NCI-H2029 treated with DMSO at 0.1 percent for 48 hours (cell line): ENCODE results near the gene LPCAT3.
A peak's percentile ranks its signal among the peaks of the same experiment; 100 is the strongest.

ENCODE experiments used
- DNase-seq: peaks from one replicate; lab custom pipeline; 2025; lab: John Stamatoyannopoulos, UW

Gene LPCAT3

DNA sequence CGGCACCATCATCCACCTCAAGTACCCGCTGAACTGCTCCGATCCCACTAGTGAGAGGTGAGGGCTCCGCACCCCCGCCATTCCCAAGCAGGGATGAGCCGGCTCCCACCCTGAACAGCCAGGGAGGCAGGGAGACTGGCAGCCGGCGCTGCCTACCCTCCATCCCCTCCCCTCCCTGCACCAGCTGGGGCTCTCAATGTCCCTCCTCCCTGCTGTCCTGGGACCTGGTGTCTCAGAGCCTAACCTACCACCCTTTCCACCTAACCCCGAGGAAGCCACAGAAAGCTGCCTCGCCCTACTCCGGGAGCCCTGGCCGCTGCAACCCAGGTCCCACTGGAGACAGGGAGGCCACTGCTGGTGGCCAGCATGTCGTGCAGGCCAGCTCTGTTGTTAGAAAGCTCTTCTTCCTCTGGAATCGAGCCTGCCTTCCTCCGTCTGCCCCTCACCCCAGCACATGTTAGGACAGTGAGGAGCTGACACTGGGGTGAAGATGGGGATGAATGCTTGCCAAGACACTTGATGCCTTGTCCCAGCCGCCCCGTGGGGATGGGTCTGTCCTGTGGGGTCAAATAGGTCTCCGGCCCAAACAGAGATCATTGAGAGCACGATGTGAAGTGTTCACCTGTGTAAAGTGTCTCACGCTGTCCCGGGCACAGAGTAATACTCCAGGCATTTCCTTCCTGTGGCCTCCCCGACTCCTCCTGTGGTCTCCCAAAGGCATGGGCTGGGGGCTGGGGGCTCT, 66.0 kb downstream of the LPCAT3 start:
- no peak for DNase-seq

DNA sequence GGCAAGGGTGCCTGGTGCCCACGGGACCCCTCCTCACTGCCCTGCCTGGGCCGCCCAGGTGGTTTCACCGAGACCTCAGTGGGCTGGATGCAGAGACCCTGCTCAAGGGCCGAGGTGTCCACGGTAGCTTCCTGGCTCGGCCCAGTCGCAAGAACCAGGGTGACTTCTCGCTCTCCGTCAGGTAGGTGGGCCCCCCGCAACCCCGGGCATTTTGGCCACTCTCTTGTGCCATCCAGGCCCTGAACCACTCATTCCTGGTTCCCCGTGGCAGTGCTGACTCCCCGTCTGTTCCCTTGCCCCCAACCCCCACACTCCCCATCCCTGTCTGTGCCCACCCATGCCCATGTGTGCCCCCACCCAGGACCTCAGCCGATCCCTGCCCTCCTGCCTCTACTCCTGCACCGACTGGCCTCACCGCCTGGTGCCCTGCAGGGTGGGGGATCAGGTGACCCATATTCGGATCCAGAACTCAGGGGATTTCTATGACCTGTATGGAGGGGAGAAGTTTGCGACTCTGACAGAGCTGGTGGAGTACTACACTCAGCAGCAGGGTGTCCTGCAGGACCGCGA, 66.6 kb downstream of the LPCAT3 start:
- no peak for DNase-seq

DNA sequence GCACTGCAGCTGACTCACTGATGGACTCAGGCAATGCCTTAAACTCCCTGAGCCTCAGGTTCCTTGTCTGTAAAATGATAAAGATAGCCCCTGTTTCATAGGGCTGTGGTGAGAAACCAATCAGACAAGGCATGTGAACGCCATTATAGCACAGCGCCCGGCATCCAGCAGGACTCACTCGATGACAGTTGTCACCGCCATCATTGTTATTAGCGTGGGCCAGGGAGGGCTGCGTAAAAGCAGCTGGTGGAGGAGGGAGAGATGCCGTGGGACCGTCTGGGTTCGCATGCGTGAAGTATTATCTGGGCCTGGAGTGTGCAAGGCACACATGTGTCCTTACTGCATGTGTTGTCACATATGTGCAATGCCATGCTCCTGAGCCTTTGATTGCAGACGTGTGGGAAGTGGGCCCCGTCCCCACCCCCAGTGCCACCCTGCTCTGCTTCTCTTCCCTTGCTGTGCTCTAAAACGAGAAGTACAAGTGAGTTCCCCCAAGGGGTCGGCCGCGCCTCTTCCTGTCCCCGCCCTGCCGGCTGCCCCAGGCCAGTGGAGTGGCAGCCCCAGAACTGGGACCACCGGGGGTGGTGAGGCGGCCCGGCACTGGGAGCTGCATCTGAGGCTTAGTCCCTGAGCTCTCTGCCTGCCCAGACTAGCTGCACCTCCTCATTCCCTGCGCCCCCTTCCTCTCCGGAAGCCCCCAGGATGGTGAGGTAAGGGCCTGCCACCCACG, 67.3 kb downstream of the LPCAT3 start, which contains the start of gene PTPN6:
TSS of gene PTPN6 (plus strand) at position 546 of the 730 bp plus-strand sequence. CDS start at position 703, 157 bp downstream.
- no peak for DNase-seq

DNA sequence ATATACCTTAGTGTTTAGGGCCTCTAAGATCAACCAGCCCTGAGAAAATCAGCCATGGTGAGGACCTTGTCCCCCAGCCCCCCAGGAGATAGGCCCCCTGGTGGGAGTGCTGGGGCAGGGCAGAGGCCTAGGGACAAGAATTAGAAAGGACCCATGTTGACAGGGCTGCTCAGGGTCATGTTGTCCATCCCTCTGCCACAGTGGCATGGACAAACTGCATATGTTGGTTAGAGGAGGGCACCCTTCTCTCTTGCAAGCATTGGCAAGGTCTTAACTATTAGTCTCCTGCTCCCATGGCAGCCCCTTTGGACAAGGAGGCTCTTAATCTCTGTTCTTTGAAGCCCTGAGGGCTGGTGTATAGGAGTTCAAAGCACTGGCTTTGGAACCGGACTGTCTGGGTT, 67.9 kb downstream of the LPCAT3 start:
- DNase-seq: no peak

DNA sequence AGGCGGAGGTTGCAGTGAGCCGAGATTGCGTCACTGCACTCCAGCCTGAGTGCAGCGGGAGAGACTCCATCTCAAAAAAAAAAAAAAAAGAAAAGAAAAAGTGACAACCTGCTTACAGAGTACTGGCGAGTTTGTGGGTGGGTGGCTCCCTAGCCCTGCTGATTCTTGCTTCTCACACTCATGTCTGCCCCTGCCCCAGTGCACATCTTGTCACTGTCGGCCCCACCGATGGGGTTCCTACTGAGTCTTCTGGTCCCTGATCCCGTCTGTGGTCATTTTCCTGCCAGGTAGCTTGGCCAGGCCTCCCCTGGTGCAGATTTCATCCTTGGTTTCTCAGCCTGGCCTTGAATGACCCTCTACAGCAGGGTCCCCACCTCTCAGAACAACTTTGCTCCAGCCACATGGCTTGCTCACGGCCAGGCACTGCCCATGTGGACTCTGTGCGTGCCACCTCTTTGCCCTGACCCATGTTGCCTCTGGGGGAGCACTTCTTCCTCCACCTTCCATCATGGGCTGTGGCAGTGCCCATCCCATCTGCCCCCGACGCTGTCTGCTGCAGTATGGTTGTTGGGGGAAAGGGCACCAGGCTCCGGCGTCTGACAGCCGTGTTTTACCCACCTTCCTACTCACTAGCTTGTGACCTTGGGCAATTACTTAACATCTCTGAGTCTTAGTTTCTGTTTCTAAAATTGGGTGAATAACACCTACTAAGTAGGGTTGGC, 69.2 kb downstream of the LPCAT3 start:
- DNase-seq: no peak

DNA sequence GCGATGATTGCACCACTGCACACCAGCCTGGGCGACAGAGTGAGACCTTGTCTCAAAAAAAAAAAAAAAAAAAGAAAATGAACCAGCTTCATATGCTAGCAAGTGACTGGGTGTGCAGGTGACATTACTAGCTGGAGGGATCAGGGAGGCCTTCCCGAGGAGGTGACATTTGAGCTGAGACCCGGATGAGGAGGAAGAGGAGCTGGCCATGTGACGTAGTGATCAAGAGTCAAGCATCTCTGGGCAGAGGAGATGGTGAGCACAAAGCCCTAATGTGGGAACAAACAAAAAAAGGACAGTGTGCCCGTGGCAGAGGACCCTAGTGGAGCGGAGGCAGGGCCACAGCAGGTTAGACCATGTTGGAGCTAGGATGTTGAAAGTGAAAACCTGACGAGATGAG, 70.7 kb downstream of the LPCAT3 start:
- no peak for DNase-seq

DNA sequence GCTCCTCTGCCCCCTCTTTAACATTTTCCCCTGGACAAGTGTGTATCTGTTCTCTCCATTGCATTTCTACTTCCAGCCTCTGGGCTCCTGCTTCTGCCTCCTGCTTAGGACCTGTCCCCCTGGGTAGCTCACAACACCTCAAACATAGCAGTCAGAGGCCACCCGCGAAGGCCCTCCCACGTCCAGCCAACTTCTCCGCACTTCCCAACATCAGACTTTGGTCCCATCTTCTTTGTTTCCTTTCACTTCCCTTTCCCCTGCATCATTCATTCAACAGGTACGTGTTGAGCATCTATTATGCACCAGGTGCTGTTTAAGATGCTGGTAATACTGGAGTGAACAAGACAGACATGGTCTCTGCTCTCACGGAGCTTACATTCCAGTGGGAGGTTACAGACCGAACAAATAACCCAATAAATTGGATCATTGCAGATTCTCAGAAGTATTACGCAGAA, 71.3 kb downstream of the LPCAT3 start:
- DNase-seq: no peak

DNA sequence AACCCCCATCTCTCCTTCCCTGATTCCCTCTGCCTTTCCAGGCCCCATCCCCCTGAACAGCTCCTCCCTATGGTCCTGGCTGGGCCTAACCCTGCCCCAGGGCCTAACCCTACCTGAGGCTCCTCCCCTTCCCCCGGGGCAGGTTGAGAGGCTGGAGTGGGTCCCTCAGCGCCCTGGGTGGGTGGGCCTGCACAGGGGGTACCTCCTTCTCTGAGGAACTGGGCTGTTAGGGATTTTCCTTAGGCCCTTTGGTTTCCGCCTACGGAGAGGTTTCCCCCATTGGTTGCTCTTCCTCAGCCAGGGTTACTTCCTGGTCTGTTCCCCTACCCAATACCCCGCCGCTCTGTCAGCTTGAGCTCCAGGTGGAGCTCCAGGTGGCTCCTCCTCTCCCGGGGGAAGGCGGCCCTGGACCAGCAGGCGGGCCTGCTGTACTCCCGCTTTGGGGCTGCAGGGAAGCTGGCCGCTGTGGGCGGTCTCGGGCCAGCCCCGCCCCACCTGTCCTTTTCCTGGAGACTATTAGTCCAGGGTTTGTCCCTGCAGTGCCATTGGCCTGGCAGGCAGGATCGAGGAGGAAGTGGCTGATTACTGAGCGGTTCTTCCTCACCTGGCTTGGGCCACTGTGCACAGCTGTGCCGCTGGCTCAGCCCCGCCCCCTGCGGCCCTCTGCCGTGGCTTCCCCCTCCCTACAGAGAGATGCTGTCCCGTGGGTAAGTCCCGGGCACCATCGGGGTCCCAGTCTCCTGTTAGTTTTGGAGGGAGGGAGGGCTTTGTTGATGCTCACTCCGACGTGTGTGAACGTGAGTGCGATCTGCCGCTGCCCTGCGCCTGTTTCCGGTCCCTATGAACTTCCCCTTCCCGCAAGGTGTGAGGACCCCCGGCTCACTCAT, 72.0 kb downstream of the LPCAT3 start:
- peak; percentile 90 for DNase-seq

DNA sequence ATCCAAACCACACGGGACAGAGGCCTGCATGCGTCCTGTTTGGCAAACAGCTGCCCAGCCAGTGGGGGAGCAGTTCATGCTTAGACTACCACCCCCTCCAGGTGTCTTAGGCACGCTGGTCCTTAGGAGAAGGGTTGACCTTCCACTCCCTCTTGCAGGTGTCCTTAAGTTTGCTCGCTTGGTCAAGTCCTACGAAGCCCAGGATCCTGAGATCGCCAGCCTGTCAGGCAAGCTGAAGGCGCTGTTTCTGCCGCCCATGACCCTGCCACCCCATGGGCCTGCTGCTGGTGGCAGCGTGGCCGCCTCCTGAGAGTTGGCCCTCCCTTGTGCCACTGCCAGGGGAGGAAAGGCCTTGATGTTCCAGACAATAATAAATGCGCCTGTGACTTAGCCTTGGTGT, 72.7 kb downstream of the LPCAT3 start:
- DNase-seq: no peak

DNA sequence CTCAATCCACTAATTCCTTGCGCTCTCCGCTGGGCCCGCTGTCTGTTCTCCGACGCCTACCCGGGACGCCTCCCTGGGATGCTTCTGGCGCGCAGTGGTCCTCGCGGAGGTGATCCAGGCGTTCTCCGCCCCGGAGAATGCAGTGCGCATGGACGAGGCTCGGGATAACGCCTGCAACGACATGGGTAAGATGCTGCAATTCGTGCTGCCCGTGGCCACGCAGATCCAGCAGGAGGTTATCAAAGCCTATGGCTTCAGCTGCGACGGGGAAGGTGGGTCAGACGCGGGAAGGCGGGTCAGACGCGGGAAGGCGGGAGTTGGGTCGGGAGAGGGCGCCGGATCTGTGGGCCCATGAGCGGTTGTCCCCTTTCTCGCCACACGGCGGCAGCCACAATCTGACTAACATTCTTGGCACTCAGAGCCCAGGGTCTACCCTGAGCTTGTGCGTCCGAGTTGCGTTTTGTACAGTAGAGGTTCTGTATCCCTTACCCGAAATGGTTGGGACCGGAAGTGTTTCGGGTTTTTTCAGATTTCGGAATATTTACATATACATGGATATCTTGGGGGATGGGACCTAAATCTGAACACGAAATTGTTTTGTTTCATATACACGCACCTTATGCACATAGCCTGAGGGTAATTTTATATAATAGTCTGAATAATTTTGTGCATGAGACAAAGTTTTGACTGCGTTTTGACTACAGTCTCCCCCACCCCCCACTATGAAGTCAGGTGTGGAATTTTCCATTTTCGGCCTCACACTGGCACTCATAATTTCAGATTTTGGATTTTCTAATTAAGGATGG, 73.7 kb downstream of the LPCAT3 start:
- DNase-seq: peak; percentile 90

DNA sequence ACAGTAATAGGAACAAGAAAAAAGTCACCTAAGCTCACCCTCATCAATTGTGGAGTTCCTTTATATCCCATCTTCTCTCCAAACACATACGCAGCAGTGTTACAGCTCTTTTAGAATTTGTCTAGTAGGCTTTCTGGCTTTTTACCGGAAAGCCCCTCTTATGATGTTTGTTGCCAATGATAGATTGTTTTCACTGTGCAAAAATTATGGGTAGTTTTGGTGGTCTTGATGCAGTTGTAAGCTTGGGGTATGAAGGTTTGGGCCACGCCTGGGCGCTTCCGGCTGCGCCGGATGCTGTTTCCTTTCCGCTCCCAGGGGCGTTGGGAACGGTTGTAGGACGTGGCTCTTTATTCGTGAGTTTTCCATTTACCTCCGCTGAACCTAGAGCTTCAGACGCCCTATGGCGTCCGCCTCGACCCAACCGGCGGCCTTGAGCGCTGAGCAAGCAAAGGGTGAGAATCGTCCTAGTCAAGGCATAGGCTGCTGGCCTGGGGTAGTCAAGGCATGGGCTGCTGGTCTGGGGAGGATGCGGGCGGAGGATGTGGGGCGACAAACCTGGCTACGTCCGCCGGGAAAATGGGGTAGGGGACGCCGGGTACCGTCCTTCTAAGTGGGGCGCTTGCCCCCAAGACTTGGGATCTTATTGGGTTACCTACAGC, 74.4 kb downstream of the LPCAT3 start, which contains the start of the genes C12orf57 and RNU7-1:
TSS of gene C12orf57 (plus strand) at position 301 of the 659 bp plus-strand sequence. CDS start at position 401, 100 bp downstream.
TSS of gene RNU7-1 (plus strand) at position 95 of the 659 bp plus-strand sequence.
- peak; percentile 98 for DNase-seq

DNA sequence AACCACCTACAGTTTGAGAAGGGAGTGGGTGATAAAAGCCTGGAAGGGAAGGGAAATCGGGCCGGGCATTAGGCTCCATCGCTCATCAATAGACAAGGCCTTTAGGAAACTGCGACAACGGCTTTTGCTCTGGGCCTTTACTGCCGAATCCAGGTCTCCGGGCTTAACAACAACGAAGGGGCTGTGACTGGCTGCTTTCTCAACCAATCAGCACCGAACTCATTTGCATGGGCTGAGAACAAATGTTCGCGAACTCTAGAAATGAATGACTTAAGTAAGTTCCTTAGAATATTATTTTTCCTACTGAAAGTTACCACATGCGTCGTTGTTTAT, 74.9 kb downstream of the LPCAT3 start:
- peak; percentile 98 for DNase-seq

DNA sequence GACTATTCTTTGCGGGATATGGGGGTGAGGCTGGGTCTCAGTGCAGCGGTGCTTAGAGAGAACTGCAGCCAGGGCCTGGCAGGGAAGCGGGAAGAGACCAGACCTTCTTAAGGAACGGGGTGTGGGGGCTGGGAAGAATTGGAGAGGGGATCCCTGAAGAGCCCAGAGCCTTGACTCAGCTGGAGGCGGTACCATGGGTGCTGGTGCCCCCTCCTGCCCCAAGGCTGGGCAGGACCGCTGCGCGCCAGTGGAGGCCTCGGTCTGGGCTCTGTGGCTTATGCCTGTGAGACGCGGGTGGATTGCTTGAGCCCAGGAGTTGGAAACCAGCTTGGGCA, 76.0 kb downstream of the LPCAT3 start:
- no peak for DNase-seq

DNA sequence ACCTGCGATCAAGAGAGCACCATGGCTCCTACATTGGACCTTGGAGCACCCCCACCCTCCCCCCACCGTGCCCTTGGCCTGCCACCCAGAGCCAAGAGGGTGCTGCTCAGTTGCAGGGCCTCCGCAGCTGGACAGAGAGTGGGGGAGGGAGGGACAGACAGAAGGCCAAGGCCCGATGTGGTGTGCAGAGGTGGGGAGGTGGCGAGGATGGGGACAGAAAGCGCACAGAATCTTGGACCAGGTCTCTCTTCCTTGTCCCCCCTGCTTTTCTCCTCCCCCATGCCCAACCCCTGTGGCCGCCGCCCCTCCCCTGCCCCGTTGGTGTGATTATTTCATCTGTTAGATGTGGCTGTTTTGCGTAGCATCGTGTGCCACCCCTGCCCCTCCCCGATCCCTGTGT, 76.5 kb downstream of the LPCAT3 start:
- DNase-seq: no peak

DNA sequence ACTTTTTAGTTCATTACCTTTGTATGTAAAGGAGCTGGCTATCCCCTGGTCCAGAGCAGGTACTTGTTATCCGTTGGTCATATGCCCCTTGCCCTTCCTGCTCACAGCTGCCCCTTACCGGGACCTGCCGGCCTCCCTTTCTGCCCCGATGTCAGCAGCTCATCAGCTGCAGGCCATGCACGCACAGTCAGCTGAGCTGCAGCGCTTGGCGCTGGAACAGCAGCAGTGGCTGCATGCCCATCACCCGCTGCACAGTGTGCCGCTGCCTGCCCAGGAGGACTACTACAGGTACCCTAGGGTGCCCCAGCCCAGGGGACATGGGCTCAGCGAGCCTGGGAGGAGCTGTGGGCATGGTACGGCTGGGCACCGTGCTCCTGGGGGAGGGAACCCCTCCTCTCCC, 77.0 kb downstream of the LPCAT3 start:
- DNase-seq: no peak

DNA sequence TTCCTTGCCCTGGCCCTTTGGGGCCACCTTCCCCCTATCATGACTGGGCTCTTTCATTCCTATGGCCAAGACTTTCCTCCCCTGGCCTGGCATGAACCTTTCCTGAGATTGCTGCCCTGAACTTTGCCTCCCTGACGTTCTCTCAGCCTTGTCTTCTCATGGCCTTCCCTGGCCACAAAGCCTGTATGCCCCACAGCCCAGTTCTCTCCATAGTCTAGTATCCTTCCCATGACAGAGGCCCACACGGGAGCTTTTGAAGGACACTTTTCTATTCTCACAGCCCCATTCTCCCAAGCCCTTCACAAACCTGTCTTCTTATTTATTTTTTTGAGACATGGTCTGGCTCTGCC, 79.1 kb downstream of the LPCAT3 start:
- DNase-seq: no peak

DNA sequence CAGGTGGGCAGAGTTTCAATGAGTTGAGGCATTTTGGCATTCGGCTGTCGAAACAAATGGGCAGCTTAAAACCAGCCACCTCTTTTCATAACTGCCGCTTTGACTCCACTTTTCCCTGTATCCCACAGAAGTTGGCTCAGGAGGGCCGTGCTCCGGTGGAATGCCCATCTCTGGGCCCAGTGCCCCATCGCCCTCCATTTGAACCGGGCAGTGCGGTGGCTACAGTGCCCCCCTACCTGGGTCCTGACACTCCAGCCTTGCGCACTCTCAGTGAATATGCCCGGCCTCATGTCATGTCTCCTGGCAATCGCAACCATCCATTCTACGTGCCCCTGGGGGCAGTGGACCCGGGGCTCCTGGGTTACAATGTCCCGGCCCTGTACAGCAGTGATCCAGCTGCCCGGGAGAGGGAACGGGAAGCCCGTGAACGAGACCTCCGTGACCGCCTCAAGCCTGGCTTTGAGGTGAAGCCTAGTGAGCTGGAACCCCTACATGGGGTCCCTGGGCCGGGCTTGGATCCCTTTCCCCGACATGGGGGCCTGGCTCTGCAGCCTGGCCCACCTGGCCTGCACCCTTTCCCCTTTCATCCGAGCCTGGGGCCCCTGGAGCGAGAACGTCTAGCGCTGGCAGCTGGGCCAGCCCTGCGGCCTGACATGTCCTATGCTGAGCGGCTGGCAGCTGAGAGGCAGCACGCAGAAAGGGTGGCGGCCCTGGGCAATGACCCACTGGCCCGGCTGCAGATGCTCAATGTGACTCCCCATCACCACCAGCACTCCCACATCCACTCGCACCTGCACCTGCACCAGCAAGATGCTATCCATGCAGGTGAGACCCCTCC, 79.7 kb downstream of the LPCAT3 start:
- no peak for DNase-seq

DNA sequence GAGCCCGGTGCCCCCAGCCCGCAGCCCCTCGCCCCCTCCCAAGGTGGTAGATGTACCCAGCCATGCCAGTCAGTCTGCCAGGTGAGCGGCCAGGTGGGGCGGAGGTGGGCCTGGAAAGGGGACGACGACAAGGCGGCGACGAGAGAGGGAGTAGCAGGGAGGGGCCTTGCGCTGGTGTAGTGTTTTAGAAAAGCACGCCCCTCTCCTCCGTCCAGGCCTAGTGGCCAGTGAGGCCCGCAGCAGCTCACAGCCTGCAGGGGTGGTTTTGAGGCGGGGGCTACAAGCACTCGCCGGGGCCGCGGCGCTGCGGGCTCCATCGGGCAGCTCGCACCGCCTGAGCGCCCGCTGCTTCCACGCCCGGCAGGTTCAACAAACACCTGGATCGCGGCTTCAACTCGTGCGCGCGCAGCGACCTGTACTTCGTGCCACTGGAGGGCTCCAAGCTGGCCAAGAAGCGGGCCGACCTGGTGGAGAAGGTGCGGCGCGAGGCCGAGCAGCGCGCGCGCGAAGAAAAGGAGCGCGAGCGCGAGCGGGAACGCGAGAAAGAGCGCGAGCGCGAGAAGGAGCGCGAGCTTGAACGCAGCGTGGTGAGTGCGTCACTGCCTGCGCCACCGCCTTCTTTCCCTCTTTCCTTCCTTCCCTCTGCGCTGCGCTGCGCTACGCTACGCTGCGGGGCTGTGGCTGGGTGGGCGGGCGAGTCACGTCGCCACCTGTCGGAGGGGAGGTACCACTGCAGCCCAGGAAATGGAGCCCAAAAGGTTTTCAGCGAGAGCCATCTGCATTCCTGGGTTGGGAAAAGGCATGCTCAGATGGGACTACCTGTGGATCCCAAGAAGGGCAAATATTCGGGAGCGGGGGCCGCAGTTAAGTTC, 80.6 kb downstream of the LPCAT3 start:
- peak; percentile 79 for DNase-seq
